Muscle of arm (tissue), 12 donors: ENCODE measurements around the gene PRMT1. TPM values are rescaled to one million over a fixed set of nuclear protein-coding genes. Genes with fewer than 3 reads are reported as not detected.
"Not testable (repeated sequence)": the region's sequence is repeated elsewhere in the genome, so short reads cannot be mapped to it uniquely, and the experiment has no call there.

ENCODE experiments used
- DNase-seq: peaks from one replicate; pipeline ENCODE4 v3.0.0-alpha.2; 2013
- polyA plus RNA-seq, 12 donors: library from polyadenylated mRNA; unstranded; fragments of 120-200 nt; gene quantifications; one replicate each; pipeline ENCODE4 v1.2.1, GENCODE V29; 2013; ENCODE audit not compliant: insufficient read length in 12 of 12

Gene PRMT1
- polyA plus RNA-seq, 12 donors, result 158 to 200 (median 173) TPM; not detected in 1

DNA sequence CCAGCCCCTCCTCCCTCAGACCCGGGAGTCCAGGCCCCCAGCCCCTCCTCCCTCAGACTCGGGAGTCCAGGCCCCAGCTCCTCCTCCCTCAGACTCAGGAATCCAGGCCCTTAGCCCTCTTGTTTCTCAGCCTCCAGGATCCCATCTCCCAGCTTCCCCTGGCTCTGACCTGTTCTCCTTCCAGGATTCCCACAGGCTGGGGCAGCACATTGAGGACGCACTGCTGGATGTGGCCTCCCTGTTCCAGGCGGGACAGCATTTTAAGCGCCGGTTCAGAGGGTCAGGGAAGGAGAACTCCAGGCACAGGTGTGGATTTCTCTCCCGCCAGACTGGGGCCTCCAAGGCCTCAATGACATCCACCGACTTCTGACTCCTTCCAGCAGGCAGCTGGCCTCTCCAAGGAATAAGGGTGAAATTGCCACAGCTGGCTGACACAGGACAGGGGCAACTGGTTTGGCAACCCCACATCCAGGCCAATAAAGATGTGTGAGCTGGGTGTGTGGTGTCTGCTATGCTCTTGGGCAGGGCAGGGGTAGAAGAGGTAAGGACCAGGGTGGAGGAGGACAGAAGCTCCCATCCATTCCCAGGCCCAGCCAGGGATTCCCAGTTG, 36.3 kb downstream of the PRMT1 start:
- DNase-seq, result no peak

DNA sequence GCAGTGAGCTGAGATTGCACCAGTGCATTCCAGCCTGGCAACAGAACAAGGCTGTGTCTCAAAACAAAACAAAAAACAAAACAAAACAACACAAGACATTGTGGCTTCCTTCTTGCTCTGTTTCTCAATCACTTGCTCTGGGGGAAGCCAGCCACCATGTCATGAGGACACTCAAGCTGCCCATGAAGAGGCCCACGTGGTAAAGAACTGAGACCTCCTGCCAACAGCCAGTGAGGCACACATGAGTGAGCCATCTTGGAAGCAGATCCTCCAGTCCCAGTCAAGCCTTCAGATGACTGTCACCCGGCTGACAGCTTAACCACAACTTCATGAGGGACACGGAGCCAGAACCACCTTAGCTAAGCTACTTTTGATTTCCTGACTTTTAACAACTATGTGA, 39.1 kb downstream of the PRMT1 start:
- DNase-seq, result no peak

GRCh38 chr19:49718511-49718910, 41.4 kb downstream of the PRMT1 start:
- no peak for DNase-seq

GRCh38 chr19:49718991-49719390, 41.9 kb downstream of the PRMT1 start:
- no peak for DNase-seq

- DNase-seq, result not testable (repeated sequence)
Observed at GRCh38 chr19:49719420-49719819, 42.3 kb downstream of the PRMT1 start.

GRCh38 chr19:49727217-49728030, 50.4 kb downstream of the PRMT1 start:
- DNase-seq, result no peak

GRCh38 chr19:49730166-49730565, 53.1 kb downstream of the PRMT1 start:
- no peak for DNase-seq

Other genes starting within 250 kb of the PRMT1 start
- 1 to 10 TPM in 6 of 12 donors, under 1 TPM in 4, not detected in 2; 0.68 to 1.8 (median 1.1) TPM for gene SLC17A7, start 235.7 kb upstream of the PRMT1 start, polyA plus RNA-seq
- 10 to 100 TPM in 11 of 12 donors, not detected in 1; 31.0 to 56.8 (median 38.9) TPM for gene PIH1D1, start 225.5 kb upstream of the PRMT1 start, polyA plus RNA-seq
- gene ALDH16A1, start 224.0 kb upstream of the PRMT1 start, polyA plus RNA-seq, result 10 to 100 TPM in 4 of 12 donors, 1 to 10 TPM in 7, not detected in 1; 7.3 to 19.4 (median 9.1) TPM
- 1 to 10 TPM in 10 of 12 donors, not detected in 2; 1.8 to 8.7 (median 2.7) TPM for gene FLT3LG, start 203.1 kb upstream of the PRMT1 start, polyA plus RNA-seq
- 1,000 to 10,000 TPM in 11 of 12 donors, 100 to 1,000 TPM in 1; 824 to 4,594 (median 3,921) TPM for gene RPL13A, start 189.7 kb upstream of the PRMT1 start, polyA plus RNA-seq
- gene RPS11, start 180.8 kb upstream of the PRMT1 start, polyA plus RNA-seq, result 1,000 to 10,000 TPM in 11 of 12 donors, not detected in 1; 2,121 to 3,613 (median 3,007) TPM
- gene FCGRT, start 164.6 kb upstream of the PRMT1 start, polyA plus RNA-seq, result 100 to 1,000 TPM in 11 of 12 donors, not detected in 1; 117 to 198 (median 164) TPM
- 100 to 1,000 TPM in 1 of 12 donors, 10 to 100 TPM in 10, not detected in 1; 34.9 to 102 (median 45.9) TPM for gene RCN3, start 149.3 kb upstream of the PRMT1 start, polyA plus RNA-seq
- 10 to 100 TPM in 11 of 12 donors, not detected in 1; 25.7 to 60.7 (median 52.9) TPM for gene NOSIP, start 96.7 kb upstream of the PRMT1 start, polyA plus RNA-seq
- 1 to 10 TPM in 3 of 12 donors, under 1 TPM in 7, not detected in 2; 0.17 to 3.1 (median 0.61) TPM for gene PRRG2, start 96.0 kb upstream of the PRMT1 start, polyA plus RNA-seq
- 10 to 100 TPM in 11 of 12 donors, not detected in 1; 11.6 to 25.6 (median 14.3) TPM for gene PRR12, start 86.1 kb upstream of the PRMT1 start, polyA plus RNA-seq
- gene RRAS, start 37.1 kb upstream of the PRMT1 start, polyA plus RNA-seq, result 10 to 100 TPM in 11 of 12 donors, not detected in 1; 24.2 to 56.9 (median 28.4) TPM
- 10 to 100 TPM in 11 of 12 donors, not detected in 1; 15.6 to 44.2 (median 23.6) TPM for gene SCAF1, start 35.1 kb upstream of the PRMT1 start, polyA plus RNA-seq
- 10 to 100 TPM in 11 of 12 donors, not detected in 1; 26.2 to 59.4 (median 30.9) TPM for gene IRF3, start 11.4 kb upstream of the PRMT1 start, polyA plus RNA-seq
- 10 to 100 TPM in 11 of 12 donors, not detected in 1; 19.7 to 31.1 (median 25.5) TPM for gene BCL2L12, start 11.3 kb upstream of the PRMT1 start, polyA plus RNA-seq
- 1 to 10 TPM in 6 of 12 donors, under 1 TPM in 4, not detected in 2; 0.78 to 1.5 (median 1.1) TPM for gene ADM5, start 12.3 kb downstream of the PRMT1 start, polyA plus RNA-seq
- 10 to 100 TPM in 5 of 12 donors, 1 to 10 TPM in 5, not detected in 2; 5.6 to 14.2 (median 9.9) TPM for gene CPT1C, start 13.8 kb downstream of the PRMT1 start, polyA plus RNA-seq
- gene TSKS, start 86.0 kb downstream of the PRMT1 start, polyA plus RNA-seq, result 1 to 10 TPM in 3 of 12 donors, under 1 TPM in 7, not detected in 2; 0.14 to 1.4 (median 0.50) TPM
- 10 to 100 TPM in 11 of 12 donors, not detected in 1; 44.1 to 78.6 (median 47.9) TPM for gene AP2A1, start 89.7 kb downstream of the PRMT1 start, polyA plus RNA-seq
- gene FUZ, start 136.0 kb downstream of the PRMT1 start, polyA plus RNA-seq, result 10 to 100 TPM in 11 of 12 donors, not detected in 1; 11.8 to 41.9 (median 16.0) TPM
- gene MED25, start 141.0 kb downstream of the PRMT1 start, polyA plus RNA-seq, result 10 to 100 TPM in 11 of 12 donors, not detected in 1; 26.4 to 44.2 (median 29.5) TPM
- gene PTOV1, start 173.9 kb downstream of the PRMT1 start, polyA plus RNA-seq, result 100 to 1,000 TPM in 11 of 12 donors, not detected in 1; 143 to 230 (median 174) TPM
- 10 to 100 TPM in 11 of 12 donors, not detected in 1; 17.2 to 73.0 (median 28.5) TPM for gene PNKP, start 190.3 kb downstream of the PRMT1 start, polyA plus RNA-seq
- gene AKT1S1, start 200.1 kb downstream of the PRMT1 start, polyA plus RNA-seq, result 100 to 1,000 TPM in 1 of 12 donors, 10 to 100 TPM in 11; 26.0 to 219 (median 30.8) TPM
- gene TBC1D17, start 200.4 kb downstream of the PRMT1 start, polyA plus RNA-seq, result 10 to 100 TPM in 11 of 12 donors, not detected in 1; 25.8 to 44.9 (median 32.5) TPM
- 1 to 10 TPM in 4 of 12 donors, under 1 TPM in 6, not detected in 2; 0.26 to 2.5 (median 0.94) TPM for gene IL4I1, start 219.6 kb downstream of the PRMT1 start, polyA plus RNA-seq